ENCODE data around the gene HNRNPH1. TPM values are rescaled to one million over a fixed set of nuclear protein-coding genes. Genes with fewer than 3 reads are reported as not detected.

HNRNPH1 gene
- total RNA-seq, 1 experiment from 2014 or later: 865 TPM

DNA sequence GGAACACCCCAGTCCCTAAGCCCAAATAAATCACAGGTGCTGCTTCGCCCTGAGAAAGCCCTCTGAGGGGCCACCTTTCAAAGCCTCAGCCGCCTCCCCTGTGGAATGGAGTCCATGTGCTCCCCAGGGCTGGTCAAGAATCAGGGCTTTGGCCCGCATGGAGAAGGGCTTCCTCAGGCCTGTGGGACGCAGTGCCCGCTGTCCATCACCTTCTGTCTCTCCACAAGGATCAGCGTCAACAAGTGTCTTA lies 16.6 kb downstream of the HNRNPH1 start:
- H3K4me1 Mint-ChIP-seq: peaks cover 3% of the 10 kb centered on the region; the same call in 1 of the 2 replicates
- H3K36me3 Mint-ChIP-seq: peaks cover 48% of the 10 kb centered on the region
- CTCF ChIA-PET: interaction anchor here (1.7 to 2.9 kb wide), 2 partner anchors 17 to 62 kb away, joined by 5 to 11 read pairs; partner anchors contain the start of gene HNRNPH1
- no peak for ATAC-seq
- POLR2A ChIA-PET: interaction anchor here (0.6 to 1.5 kb wide), 4 partner anchors 16 to 1254 kb away, joined by 4 to 6 read pairs (median 4); partner anchors contain the start of gene HNRNPH1
- no peaks in the 10 kb centered on the region for H3K9me3 Mint-ChIP-seq
- no peaks in the 10 kb centered on the region for H3K27me3 Mint-ChIP-seq (ENCODE audit: low read depth)
- TF ChIP-seq PRRX2 (CRISPR knock-in tag; IDR thresholded peaks at IDR 0.05): no peak
- TF ChIP-seq RORB (CRISPR knock-in tag; IDR thresholded peaks at IDR 0.05): no peak
- TF ChIP-seq KAT7 (CRISPR knock-in tag; IDR thresholded peaks at IDR 0.05; ENCODE audit: borderline replicate concordance): no peak
- no peak for TF ChIP-seq SP1 (CRISPR knock-in tag; conservative IDR thresholded peaks at IDR 0.05)
- TF ChIP-seq ATF1 (CRISPR knock-in tag; IDR thresholded peaks at IDR 0.05): no peak
- TF ChIP-seq, protein P1, sequence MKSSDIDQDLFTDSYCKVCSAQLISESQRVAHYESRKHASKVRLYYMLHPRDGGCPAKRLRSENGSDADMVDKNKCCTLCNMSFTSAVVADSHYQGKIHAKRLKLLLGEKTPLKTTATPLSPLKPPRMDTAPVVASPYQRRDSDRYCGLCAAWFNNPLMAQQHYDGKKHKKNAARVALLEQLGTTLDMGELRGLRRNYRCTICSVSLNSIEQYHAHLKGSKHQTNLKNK (CRISPR knock-in tag; IDR thresholded peaks at IDR 0.05): no peak
- TF ChIP-seq FOXJ3 (CRISPR knock-in tag; IDR thresholded peaks at IDR 0.05; ENCODE audit: borderline replicate concordance): no peak
- TF ChIP-seq, protein P2, sequence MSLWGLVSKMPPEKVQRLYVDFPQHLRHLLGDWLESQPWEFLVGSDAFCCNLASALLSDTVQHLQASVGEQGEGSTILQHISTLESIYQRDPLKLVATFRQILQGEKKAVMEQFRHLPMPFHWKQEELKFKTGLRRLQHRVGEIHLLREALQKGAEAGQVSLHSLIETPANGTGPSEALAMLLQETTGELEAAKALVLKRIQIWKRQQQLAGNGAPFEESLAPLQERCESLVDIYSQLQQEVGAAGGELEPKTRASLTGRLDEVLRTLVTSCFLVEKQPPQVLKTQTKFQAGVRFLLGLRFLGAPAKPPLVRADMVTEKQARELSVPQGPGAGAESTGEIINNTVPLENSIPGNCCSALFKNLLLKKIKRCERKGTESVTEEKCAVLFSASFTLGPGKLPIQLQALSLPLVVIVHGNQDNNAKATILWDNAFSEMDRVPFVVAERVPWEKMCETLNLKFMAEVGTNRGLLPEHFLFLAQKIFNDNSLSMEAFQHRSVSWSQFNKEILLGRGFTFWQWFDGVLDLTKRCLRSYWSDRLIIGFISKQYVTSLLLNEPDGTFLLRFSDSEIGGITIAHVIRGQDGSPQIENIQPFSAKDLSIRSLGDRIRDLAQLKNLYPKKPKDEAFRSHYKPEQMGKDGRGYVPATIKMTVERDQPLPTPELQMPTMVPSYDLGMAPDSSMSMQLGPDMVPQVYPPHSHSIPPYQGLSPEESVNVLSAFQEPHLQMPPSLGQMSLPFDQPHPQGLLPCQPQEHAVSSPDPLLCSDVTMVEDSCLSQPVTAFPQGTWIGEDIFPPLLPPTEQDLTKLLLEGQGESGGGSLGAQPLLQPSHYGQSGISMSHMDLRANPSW (CRISPR knock-in tag; conservative IDR thresholded peaks at IDR 0.05; ENCODE audit: low read depth): no peak
- TF ChIP-seq GTF2I (CRISPR knock-in tag; conservative IDR thresholded peaks at IDR 0.05): no peak
- TF ChIP-seq SMAD3 (CRISPR knock-in tag; IDR thresholded peaks at IDR 0.05; ENCODE audit: borderline replicate concordance): no peak
- TF ChIP-seq FOXK1 (CRISPR knock-in tag; IDR thresholded peaks at IDR 0.05): no peak
- no peak for TF ChIP-seq GABPB1 (CRISPR knock-in tag; IDR thresholded peaks at IDR 0.05)
- TF ChIP-seq ZNF416 (CRISPR knock-in tag; IDR thresholded peaks at IDR 0.05): no peak
- TF ChIP-seq, protein P3, sequence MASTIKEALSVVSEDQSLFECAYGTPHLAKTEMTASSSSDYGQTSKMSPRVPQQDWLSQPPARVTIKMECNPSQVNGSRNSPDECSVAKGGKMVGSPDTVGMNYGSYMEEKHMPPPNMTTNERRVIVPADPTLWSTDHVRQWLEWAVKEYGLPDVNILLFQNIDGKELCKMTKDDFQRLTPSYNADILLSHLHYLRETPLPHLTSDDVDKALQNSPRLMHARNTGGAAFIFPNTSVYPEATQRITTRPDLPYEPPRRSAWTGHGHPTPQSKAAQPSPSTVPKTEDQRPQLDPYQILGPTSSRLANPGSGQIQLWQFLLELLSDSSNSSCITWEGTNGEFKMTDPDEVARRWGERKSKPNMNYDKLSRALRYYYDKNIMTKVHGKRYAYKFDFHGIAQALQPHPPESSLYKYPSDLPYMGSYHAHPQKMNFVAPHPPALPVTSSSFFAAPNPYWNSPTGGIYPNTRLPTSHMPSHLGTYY (CRISPR knock-in tag; IDR thresholded peaks at IDR 0.05): no peak
- TF ChIP-seq ZNF671 (CRISPR knock-in tag; IDR thresholded peaks at IDR 0.05): no peak
- TF ChIP-seq OVOL2 (CRISPR knock-in tag; IDR thresholded peaks at IDR 0.05; ENCODE audit: borderline replicate concordance): no peak
- no peak for TF ChIP-seq FOXP1 (CRISPR knock-in tag; IDR thresholded peaks at IDR 0.05; ENCODE audit: borderline replicate concordance)
- no peak for TF ChIP-seq CREM (CRISPR knock-in tag; IDR thresholded peaks at IDR 0.05)
- TF ChIP-seq, protein P4, sequence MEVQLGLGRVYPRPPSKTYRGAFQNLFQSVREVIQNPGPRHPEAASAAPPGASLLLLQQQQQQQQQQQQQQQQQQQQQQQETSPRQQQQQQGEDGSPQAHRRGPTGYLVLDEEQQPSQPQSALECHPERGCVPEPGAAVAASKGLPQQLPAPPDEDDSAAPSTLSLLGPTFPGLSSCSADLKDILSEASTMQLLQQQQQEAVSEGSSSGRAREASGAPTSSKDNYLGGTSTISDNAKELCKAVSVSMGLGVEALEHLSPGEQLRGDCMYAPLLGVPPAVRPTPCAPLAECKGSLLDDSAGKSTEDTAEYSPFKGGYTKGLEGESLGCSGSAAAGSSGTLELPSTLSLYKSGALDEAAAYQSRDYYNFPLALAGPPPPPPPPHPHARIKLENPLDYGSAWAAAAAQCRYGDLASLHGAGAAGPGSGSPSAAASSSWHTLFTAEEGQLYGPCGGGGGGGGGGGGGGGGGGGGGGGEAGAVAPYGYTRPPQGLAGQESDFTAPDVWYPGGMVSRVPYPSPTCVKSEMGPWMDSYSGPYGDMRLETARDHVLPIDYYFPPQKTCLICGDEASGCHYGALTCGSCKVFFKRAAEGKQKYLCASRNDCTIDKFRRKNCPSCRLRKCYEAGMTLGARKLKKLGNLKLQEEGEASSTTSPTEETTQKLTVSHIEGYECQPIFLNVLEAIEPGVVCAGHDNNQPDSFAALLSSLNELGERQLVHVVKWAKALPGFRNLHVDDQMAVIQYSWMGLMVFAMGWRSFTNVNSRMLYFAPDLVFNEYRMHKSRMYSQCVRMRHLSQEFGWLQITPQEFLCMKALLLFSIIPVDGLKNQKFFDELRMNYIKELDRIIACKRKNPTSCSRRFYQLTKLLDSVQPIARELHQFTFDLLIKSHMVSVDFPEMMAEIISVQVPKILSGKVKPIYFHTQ (CRISPR knock-in tag; IDR thresholded peaks at IDR 0.05): no peak
- TF ChIP-seq, protein P5, sequence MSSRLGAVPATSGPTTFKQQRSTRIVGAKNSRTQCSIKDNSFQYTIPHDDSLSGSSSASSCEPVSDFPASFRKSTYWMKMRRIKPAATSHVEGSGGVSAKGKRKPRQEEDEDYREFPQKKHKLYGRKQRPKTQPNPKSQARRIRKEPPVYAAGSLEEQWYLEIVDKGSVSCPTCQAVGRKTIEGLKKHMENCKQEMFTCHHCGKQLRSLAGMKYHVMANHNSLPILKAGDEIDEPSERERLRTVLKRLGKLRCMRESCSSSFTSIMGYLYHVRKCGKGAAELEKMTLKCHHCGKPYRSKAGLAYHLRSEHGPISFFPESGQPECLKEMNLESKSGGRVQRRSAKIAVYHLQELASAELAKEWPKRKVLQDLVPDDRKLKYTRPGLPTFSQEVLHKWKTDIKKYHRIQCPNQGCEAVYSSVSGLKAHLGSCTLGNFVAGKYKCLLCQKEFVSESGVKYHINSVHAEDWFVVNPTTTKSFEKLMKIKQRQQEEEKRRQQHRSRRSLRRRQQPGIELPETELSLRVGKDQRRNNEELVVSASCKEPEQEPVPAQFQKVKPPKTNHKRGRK (CRISPR knock-in tag; IDR thresholded peaks at IDR 0.05; ENCODE audit: borderline replicate concordance): no peak
- no peak overlapping the region for H3K4me3 Mint-ChIP-seq
- DNase-seq (ENCODE audit: low spot score): no peak
- peak overlapping the region; percentile 76 for H3K27ac Mint-ChIP-seq
